HEK293T (cell line): ENCODE data around the gene NUSAP1.
"Not testable (repeated sequence)": the region's sequence is repeated elsewhere in the genome, so short reads cannot be mapped to it uniquely, and the experiment has no call there.

ENCODE experiments used
- CTCF ChIA-PET: fragments of 350-600 bp; formaldehyde crosslinking; extraction: SDS; loops from one replicate; lab custom pipeline; 2021; ENCODE audit warnings: antibody characterized with exemption, inconsistent platforms; lab: Yijun Ruan, JAX
- POLR2A ChIA-PET: fragments of 350-600 bp; formaldehyde crosslinking; extraction: SDS; loops from one replicate; lab custom pipeline; 2020; ENCODE audit warnings: antibody characterized with exemption, inconsistent platforms; lab: Yijun Ruan, JAX
- DNase-seq: peaks from one replicate; pipeline ENCODE4 v3.0.0; 2012; ENCODE audit warnings: mixed read lengths; ENCODE audit errors: extremely low spot score
- ARNT ChIP-seq: fragments of 450-650 bp; IDR thresholded peaks from 2 replicates; pipeline ENCODE4 v1.6.1; 2017; ENCODE audit warnings: mild to moderate bottlenecking
- BHLHE40 ChIP-seq: fragments of 450-650 bp; IDR thresholded peaks from 2 replicates; pipeline ENCODE4 v1.6.1; 2016; ENCODE audit warnings: mild to moderate bottlenecking, moderate library complexity, borderline replicate concordance
- CTBP1 ChIP-seq: fragments of 450-650 bp; IDR thresholded peaks from 2 replicates; pipeline ENCODE4 v1.6.1; 2016; ENCODE audit warnings: borderline replicate concordance
- ELF4 ChIP-seq: fragments of 450-650 bp; IDR thresholded peaks from 2 replicates; pipeline ENCODE4 v1.6.1; 2017; ENCODE audit warnings: antibody characterized with exemption
- FOXA1 ChIP-seq: fragments of 450-650 bp; IDR thresholded peaks from 2 replicates; pipeline ENCODE4 v1.6.1; 2016; ENCODE audit warnings: mild to moderate bottlenecking
- FOXK2 ChIP-seq: fragments of 450-650 bp; IDR thresholded peaks from 2 replicates; pipeline ENCODE4 v1.6.1; 2016; ENCODE audit warnings: mild to moderate bottlenecking
- FOXM1 ChIP-seq: fragments of 450-650 bp; IDR thresholded peaks from 2 replicates; pipeline ENCODE4 v1.6.1; 2017; ENCODE audit warnings: mild to moderate bottlenecking, borderline replicate concordance
- HDGF ChIP-seq: fragments of 450-650 bp; IDR thresholded peaks from 2 replicates; pipeline ENCODE4 v1.6.1; 2017; ENCODE audit warnings: antibody characterized with exemption, borderline replicate concordance
- L3MBTL2 ChIP-seq: fragments of 450-650 bp; conservative IDR thresholded peaks from 2 replicates; pipeline ENCODE4 v1.6.1; 2016; ENCODE audit warnings: mild to moderate bottlenecking
- LEF1 ChIP-seq: fragments of 450-650 bp; IDR thresholded peaks from 2 replicates; pipeline ENCODE4 v1.6.1; 2017; ENCODE audit warnings: mild to moderate bottlenecking, borderline replicate concordance
- NFRKB ChIP-seq: fragments of 450-650 bp; IDR thresholded peaks from 2 replicates; pipeline ENCODE4 v1.6.1; 2016; ENCODE audit warnings: mild to moderate bottlenecking, moderate library complexity
- PKNOX1 ChIP-seq: fragments of 450-650 bp; IDR thresholded peaks from 2 replicates; pipeline ENCODE4 v1.6.1; 2016
- SP1 ChIP-seq: fragments of 450-650 bp; IDR thresholded peaks from 2 replicates; pipeline ENCODE4 v1.6.1; 2017
- SUZ12 ChIP-seq: fragments of 450-650 bp; IDR thresholded peaks from 2 replicates; pipeline ENCODE4 v1.6.1; 2016; ENCODE audit warnings: mild to moderate bottlenecking
- TARDBP ChIP-seq: fragments of 450-650 bp; IDR thresholded peaks from 2 replicates; pipeline ENCODE4 v1.6.1; 2016
- ZNF384 ChIP-seq: fragments of 450-650 bp; IDR thresholded peaks from 2 replicates; pipeline ENCODE4 v1.6.1; 2016

The NUSAP1 gene

DNA sequence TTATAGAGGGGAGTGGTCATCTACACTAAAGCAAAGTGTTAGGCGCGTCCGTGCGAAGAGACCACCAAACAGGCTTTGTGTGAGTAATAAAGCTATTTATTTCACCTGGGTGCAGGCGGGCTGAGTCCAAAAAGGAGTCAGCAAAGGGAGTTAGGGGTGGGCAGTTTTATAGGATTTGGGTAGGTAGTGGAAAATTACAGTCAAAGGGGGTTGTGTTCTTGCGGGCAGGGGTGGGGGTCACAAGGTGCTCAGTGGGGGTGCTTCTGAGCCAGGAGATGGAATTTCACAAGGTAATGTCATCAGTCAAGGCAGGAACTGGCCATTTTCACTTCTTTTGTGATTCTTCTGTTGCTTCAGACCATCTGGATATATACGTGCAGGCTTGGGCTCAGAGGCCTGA, 47.4 kb upstream of the NUSAP1 start:
- DNase-seq = no peak
- no peak for TF ChIP-seq FOXA1
- no peak for TF ChIP-seq ZNF384
- TF ChIP-seq SP1 = no peak
- TF ChIP-seq PKNOX1 = no peak
- TF ChIP-seq SUZ12 = no peak
- TF ChIP-seq L3MBTL2 = no peak
- no peak for TF ChIP-seq CTBP1
- TF ChIP-seq TARDBP = no peak
- no peak for TF ChIP-seq NFRKB
- no peak for TF ChIP-seq FOXM1
- no peak for TF ChIP-seq LEF1
- no peak for TF ChIP-seq ELF4
- TF ChIP-seq FOXK2 = no peak
- TF ChIP-seq BHLHE40 = no peak
- no peak for TF ChIP-seq HDGF
- no peak for TF ChIP-seq ARNT
- CTCF ChIA-PET = no interaction called here
- POLR2A ChIA-PET = interaction anchor here (1.8 kb wide), 1 partner anchor 47 kb away, joined by 5 read pairs; the partner anchor contains the start of genes NUSAP1 and OIP5

DNA sequence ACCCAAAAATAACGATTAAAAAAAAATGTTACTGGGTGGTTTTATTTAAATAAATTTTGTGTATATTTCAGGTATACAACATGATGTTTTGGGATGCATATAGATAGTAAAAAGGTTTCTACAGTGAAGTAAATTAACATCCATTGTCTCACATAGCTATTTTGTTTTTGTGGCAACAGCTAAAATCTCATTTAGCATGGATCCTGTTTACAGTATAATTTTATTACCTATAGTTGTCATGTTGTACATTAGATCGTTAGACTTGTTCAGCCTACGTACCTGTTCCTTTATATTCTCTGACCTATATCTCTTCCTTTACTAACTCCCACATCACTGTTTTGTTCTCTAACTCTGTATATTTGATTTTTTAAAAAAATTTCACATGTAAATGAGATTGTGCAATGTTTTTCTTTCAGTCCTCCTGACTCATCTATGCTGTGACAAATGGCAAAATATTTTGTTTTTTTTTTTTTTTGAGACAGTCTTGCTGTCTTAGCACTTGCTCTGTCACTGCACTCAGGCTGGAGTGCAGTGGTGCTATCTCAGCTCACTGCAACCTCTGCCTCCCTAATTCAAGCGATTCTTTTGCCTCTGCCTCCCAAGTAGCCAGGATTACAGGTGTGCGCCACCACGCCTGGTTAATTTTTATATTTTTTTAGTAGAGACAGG, 45.9 kb upstream of the NUSAP1 start:
- ChIA-PET POLR2A (interaction anchor here (1.0 to 1.8 kb wide), 2 partner anchors 8 to 46 kb away, joined by 3 to 5 read pairs; partner anchors contain the start of genes NUSAP1 and OIP5), CTCF (no interaction called here)
- no peak for TF ChIP-seq SP1
- TF ChIP-seq LEF1 = no peak
- TF ChIP-seq L3MBTL2 = no peak
- no peak for TF ChIP-seq TARDBP
- no peak for TF ChIP-seq NFRKB
- TF ChIP-seq CTBP1 = no peak
- no peak for TF ChIP-seq FOXM1
- no peak for DNase-seq

- TF ChIP-seq L3MBTL2 (no peak), LEF1 (no peak), ARNT (no peak), SUZ12 (no peak), HDGF (no peak), FOXA1 (no peak), PKNOX1 (no peak), ELF4 (no peak), CTBP1 (no peak), BHLHE40 (no peak), FOXK2 (no peak)
- ChIA-PET POLR2A (no interaction called here), CTCF (no interaction called here)
- DNase-seq = no peak
These were observed 44.2 kb upstream of the NUSAP1 start for GRCh38 chr15:41288464-41288863.

GRCh38 chr15:41289953-41290352, 42.7 kb upstream of the NUSAP1 start:
- POLR2A ChIA-PET = no interaction called here
- CTCF ChIA-PET = interaction anchor here (0.7 kb wide), 1 partner anchor 175 kb away, joined by 4 read pairs; no protein-coding TSS in a partner anchor
- no peak for DNase-seq
- TF ChIP-seq FOXM1 (no peak), ZNF384 (no peak), ELF4 (no peak), TARDBP (no peak), FOXK2 (no peak), L3MBTL2 (no peak), CTBP1 (no peak), SUZ12 (no peak), BHLHE40 (no peak)

GRCh38 chr15:41291065-41291631, 41.5 kb upstream of the NUSAP1 start:
- CTCF ChIA-PET = interaction anchor here (0.6 kb wide), 1 partner anchor 506 kb away, joined by 3 read pairs; no protein-coding TSS in a partner anchor
- DNase-seq = no peak
- POLR2A ChIA-PET = interaction anchor here (1.5 kb wide), 1 partner anchor 42 kb away, joined by 6 read pairs; the partner anchor contains the start of genes NUSAP1 and OIP5
- TF ChIP-seq CTBP1 (no peak), FOXK2 (no peak), LEF1 (no peak), SUZ12 (no peak), ARNT (no peak)

DNA sequence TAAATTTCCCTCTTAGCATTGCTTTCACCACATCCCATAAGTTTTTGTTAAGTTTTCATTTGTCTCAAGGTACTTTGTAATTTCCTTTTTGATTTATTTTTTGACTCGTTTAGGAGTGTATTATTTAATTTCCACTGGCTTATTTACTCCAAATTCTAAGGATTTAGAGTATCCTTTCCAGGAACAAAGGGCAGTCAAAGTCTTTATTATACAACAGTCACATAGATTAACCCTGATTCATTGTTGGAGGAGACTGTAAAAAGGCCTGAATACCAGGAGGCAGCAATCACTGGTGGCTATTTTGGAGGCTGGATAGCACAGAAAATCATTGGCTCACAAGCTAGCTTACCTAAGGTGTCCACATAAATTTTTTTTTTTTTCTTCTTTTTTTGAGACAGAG, 40.2 kb upstream of the NUSAP1 start:
- no peak for DNase-seq
- TF ChIP-seq FOXM1 = no peak
- no peak for TF ChIP-seq ARNT
- TF ChIP-seq HDGF = no peak
- no peak for TF ChIP-seq FOXA1
- TF ChIP-seq FOXK2 = no peak
- TF ChIP-seq NFRKB = no peak
- no peak for TF ChIP-seq SP1
- TF ChIP-seq BHLHE40 = no peak
- TF ChIP-seq ELF4 = no peak
- TF ChIP-seq LEF1 = no peak
- TF ChIP-seq PKNOX1 = no peak
- no peak for TF ChIP-seq SUZ12
- no peak for TF ChIP-seq L3MBTL2
- no peak for TF ChIP-seq ZNF384
- no peak for TF ChIP-seq TARDBP
- POLR2A ChIA-PET = interaction anchor here (1.0 kb wide), 1 partner anchor 9 kb away, joined by 3 read pairs; no protein-coding TSS in a partner anchor
- CTCF ChIA-PET = no interaction called here

DNA sequence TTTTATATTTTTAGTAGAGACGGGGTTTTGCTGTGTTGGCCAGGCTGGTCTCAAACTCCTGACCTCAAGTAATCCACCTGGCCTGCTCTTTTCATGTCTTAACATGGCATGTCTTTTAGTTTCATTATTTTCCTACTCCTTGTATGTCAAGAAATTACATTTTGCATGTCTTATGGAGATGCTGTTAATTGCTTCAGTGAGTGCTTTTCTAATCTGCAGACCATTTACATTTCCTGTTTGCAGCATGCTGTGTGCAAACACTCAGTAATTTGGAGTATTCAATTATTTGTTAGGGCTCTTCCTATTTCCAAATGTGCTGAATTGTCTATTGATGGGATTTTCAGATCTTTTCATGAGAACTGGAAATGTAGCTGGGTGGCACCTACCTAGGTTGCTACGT, 31.5 kb upstream of the NUSAP1 start:
- CTCF ChIA-PET, POLR2A ChIA-PET, DNase-seq: not testable (repeated sequence)
